ENCODE measurements around the gene GPC6.

The GPC6 gene

GRCh38 chr13:94143624-94144350 is 917.2 kb downstream of the GPC6 start:
- no peak for DNase-seq

GRCh38 chr13:94145966-94146365 is 919.4 kb downstream of the GPC6 start:
- DNase-seq, result no peak

GRCh38 chr13:94153586-94153985 is 927.0 kb downstream of the GPC6 start:
- DNase-seq, result no peak

GRCh38 chr13:94154367-94154766 is 927.8 kb downstream of the GPC6 start:
- DNase-seq, result no peak

- no peak for DNase-seq
Observed at GRCh38 chr13:94157705-94158218, 931.2 kb downstream of the GPC6 start.

GRCh38 chr13:94160875-94161274 is 934.3 kb downstream of the GPC6 start:
- peak; percentile 13 for DNase-seq

- DNase-seq, result no peak
Observed at GRCh38 chr13:94162289-94162688, 935.7 kb downstream of the GPC6 start.

- DNase-seq, result no peak
Observed at GRCh38 chr13:94163535-94163934, 936.9 kb downstream of the GPC6 start.

GRCh38 chr13:94168783-94169453 is 942.3 kb downstream of the GPC6 start:
- no peak for DNase-seq

- DNase-seq, result no peak
Observed at GRCh38 chr13:94169454-94170144, 943.0 kb downstream of the GPC6 start.

GRCh38 chr13:94170145-94170571 is 943.6 kb downstream of the GPC6 start:
- no peak for DNase-seq

- no peak for DNase-seq
Observed at GRCh38 chr13:94172416-94172815, 945.8 kb downstream of the GPC6 start.

GRCh38 chr13:94173312-94173854 is 946.8 kb downstream of the GPC6 start:
- no peak for DNase-seq

- DNase-seq, result no peak
Observed at GRCh38 chr13:94174009-94174408, 947.4 kb downstream of the GPC6 start.

- DNase-seq, result no peak
Observed at GRCh38 chr13:94175076-94175475, 948.5 kb downstream of the GPC6 start.

GRCh38 chr13:94176561-94176960 is 950.0 kb downstream of the GPC6 start:
- DNase-seq, result no peak

GRCh38 chr13:94177041-94177440 is 950.4 kb downstream of the GPC6 start:
- DNase-seq, result no peak

GRCh38 chr13:94178625-94179244 is 952.1 kb downstream of the GPC6 start:
- peak; percentile 76 for DNase-seq

GRCh38 chr13:94181461-94182107 is 955.0 kb downstream of the GPC6 start:
- peak; percentile 51 for DNase-seq

GRCh38 chr13:94182185-94182761 is 955.7 kb downstream of the GPC6 start:
- no peak for DNase-seq

GRCh38 chr13:94186470-94186869 is 959.9 kb downstream of the GPC6 start:
- DNase-seq, result no peak
